HFFc6 (cell line): ENCODE measurements around the gene OPRD1. TPM values are rescaled to one million over a fixed set of nuclear protein-coding genes. Genes with fewer than 3 reads are reported as not detected.
"Not testable (repeated sequence)": the region's sequence is repeated elsewhere in the genome, so short reads cannot be mapped to it uniquely, and the experiment has no call there.

ENCODE experiments used
- DNase-seq: peaks from one replicate; pipeline ENCODE4 v3.0.0-alpha.2; 2018
- H3K27ac Mint-ChIP-seq: 2 replicates; pipeline ENCODE4 v1.8.0; 2020; ENCODE audit warnings: mild to moderate bottlenecking, mixed read lengths
- H3K27me3 Mint-ChIP-seq: 2 replicates; pipeline ENCODE4 v1.8.0; 2021; ENCODE audit warnings: mild to moderate bottlenecking, moderate library complexity, mixed read lengths; ENCODE audit not compliant: insufficient read depth
- H3K36me3 Mint-ChIP-seq: 2 replicates; pipeline ENCODE4 v1.8.0; 2021; ENCODE audit warnings: low read depth, mixed read lengths
- H3K4me1 Mint-ChIP-seq: 2 replicates; pipeline ENCODE4 v1.8.0; 2020; ENCODE audit warnings: low read depth, mixed read lengths
- H3K4me3 Mint-ChIP-seq: 2 replicates; pipeline ENCODE4 v1.8.0; 2020; ENCODE audit warnings: mild to moderate bottlenecking, moderate library complexity, mixed read lengths
- H3K9me3 Mint-ChIP-seq: 2 replicates; pipeline ENCODE4 v1.8.0; 2020; ENCODE audit warnings: mild to moderate bottlenecking, mixed read lengths
- CTCF ChIP-seq: fragments of 200-600 bp; sonication (generic); IDR thresholded peaks from 2 replicates; pipeline ENCODE4 v1.5.0; 2021; ENCODE audit warnings: antibody characterized with exemption, mild to moderate bottlenecking
- total RNA-seq, 6 experiments: library from RNA; stranded (reverse); fragmentation: NEBNext Ultra II Directional; extraction: Animal tissue kit (Norgen Biotek cat#: 25700); gene quantifications; 2 replicates in 1 of 6; 3 replicates in 5 of 6; pipeline ENCODE4 v1.2.3, GENCODE V29; 2021

The OPRD1 gene
- total RNA-seq, 6 experiments from 2014 or later: not detected

- no peak for TF ChIP-seq CTCF
- H3K36me3 Mint-ChIP-seq: no peaks in the 10 kb centered on the region
- H3K4me3 Mint-ChIP-seq: no peak overlapping the region
- H3K27me3 Mint-ChIP-seq: peaks cover 12% of the 10 kb centered on the region
- DNase-seq: no peak
- no peaks in the 10 kb centered on the region for H3K9me3 Mint-ChIP-seq
- peaks cover 27% of the 10 kb centered on the region for H3K4me1 Mint-ChIP-seq
- no peak overlapping the region for H3K27ac Mint-ChIP-seq
These were observed 30.0 kb upstream of the OPRD1 start for GRCh38 chr1:28782011-28782410.

DNA sequence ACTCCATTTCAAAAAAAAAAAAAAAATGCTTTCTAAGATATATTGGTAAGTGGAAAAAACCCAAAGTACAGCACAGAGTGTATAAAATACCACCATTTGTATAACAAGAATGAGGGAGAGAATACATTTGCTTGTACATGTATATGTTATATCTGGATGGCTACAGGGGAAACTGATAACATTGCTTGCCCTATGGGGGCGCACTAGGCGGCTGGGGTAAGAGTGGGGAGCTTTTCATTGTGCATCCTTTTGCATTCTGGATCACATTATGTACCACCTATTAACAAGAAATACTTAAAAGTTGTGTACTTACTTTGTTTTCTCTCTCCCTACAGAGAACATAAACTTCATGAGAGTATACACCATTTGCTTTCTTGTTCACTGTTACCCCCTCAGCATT, 28.6 kb upstream of the OPRD1 start:
- no peak for DNase-seq
- no peak overlapping the region for H3K4me3 Mint-ChIP-seq

GRCh38 chr1:28789412-28789811, 22.6 kb upstream of the OPRD1 start:
- TF ChIP-seq CTCF: no peak
- no peak overlapping the region for H3K27ac Mint-ChIP-seq
- no peaks in the 10 kb centered on the region for H3K36me3 Mint-ChIP-seq
- DNase-seq: no peak
- H3K27me3 Mint-ChIP-seq: peaks cover 41% of the 10 kb centered on the region
- no peaks in the 10 kb centered on the region for H3K9me3 Mint-ChIP-seq
- H3K4me3 Mint-ChIP-seq: no peak overlapping the region
- H3K4me1 Mint-ChIP-seq: peaks cover 6% of the 10 kb centered on the region

More for the DNA sequence above, 28.6 kb upstream of the OPRD1 start:
- H3K27me3 Mint-ChIP-seq: peaks cover 15% of the 10 kb centered on the region
- no peak overlapping the region for H3K27ac Mint-ChIP-seq
- H3K36me3 Mint-ChIP-seq: no peaks in the 10 kb centered on the region
- peaks cover 27% of the 10 kb centered on the region for H3K4me1 Mint-ChIP-seq
- peak; percentile 28; the same call in 1 of the 2 replicates for TF ChIP-seq CTCF
- no peaks in the 10 kb centered on the region for H3K9me3 Mint-ChIP-seq

GRCh38 chr1:28789816-28790215, 22.2 kb upstream of the OPRD1 start:
- no peak overlapping the region for H3K27ac Mint-ChIP-seq

DNA sequence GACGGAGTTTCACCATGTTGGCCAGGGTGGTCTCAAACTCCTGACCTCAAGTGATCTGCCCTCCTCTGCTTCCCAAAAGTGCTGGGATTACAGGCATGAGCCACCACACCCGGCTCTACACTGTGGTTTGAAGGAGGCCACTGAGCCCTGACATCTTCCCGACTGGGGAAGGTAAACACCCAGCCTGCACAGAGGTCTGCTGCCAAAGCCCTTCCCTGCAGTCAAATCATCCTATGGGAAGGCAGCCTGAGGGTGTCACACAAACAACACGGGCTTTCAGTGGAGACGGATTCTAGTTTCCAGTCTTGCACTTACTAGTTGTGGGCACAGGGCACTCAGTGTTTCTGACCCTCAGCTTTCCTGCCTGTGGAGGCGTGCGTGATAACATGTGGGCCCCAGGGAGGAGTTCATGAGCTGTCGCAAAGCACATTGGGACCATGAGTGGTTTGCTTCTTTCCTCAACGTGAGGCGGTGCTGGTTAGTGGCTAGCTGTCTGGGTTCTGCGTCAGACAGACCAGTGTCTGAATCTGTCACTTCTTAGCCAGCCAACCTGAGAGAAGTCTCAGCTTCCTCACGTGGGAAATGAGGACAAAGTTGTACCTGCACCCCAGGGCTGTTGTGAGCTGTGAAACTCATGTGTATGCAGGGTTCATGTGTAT, 21.5 kb upstream of the OPRD1 start:
- no peak for DNase-seq
- Mint-ChIP-seq H3K4me1 (no peaks in the 10 kb centered on the region), H3K27me3 (peaks cover 39% of the 10 kb centered on the region), H3K9me3 (no peaks in the 10 kb centered on the region), H3K27ac (no peak overlapping the region), H3K36me3 (no peaks in the 10 kb centered on the region), H3K4me3 (no peak overlapping the region)
- no peak for TF ChIP-seq CTCF

More at GRCh38 chr1:28789816-28790215, 22.2 kb upstream of the OPRD1 start:
- H3K36me3 Mint-ChIP-seq: no peaks in the 10 kb centered on the region
- H3K27me3 Mint-ChIP-seq: peaks cover 41% of the 10 kb centered on the region
- H3K4me1 Mint-ChIP-seq: peaks cover 6% of the 10 kb centered on the region
- DNase-seq: no peak
- H3K9me3 Mint-ChIP-seq: no peaks in the 10 kb centered on the region
- no peak for TF ChIP-seq CTCF
- no peak overlapping the region for H3K4me3 Mint-ChIP-seq

- DNase-seq, H3K9me3 Mint-ChIP-seq, H3K27ac Mint-ChIP-seq, H3K4me1 Mint-ChIP-seq, H3K4me3 Mint-ChIP-seq, H3K36me3 Mint-ChIP-seq: not testable (repeated sequence)
- peaks cover 40% of the 10 kb centered on the region for H3K27me3 Mint-ChIP-seq
These were observed 20.0 kb upstream of the OPRD1 start for GRCh38 chr1:28791929-28792328.
